HFF-Myc (cell line): ENCODE results near the gene COP1.

Source experiments
- DNase-seq: peaks from one replicate; pipeline ENCODE4 v3.0.0-alpha.2; 2011; ENCODE audit warnings: low read depth; ENCODE audit errors: extremely low read depth
- H3K4me3 ChIP-seq: replicated peaks from 2 replicates; pipeline ENCODE4 v1.5.1; 2011; ENCODE audit warnings: low read depth, mild to moderate bottlenecking, control low read depth, low read length
- CTCF ChIP-seq: IDR thresholded peaks from 2 replicates; pipeline ENCODE4 v1.5.1; 2012; ENCODE audit warnings: mild to moderate bottlenecking, low read depth, low read length, control low read depth; ENCODE audit errors: missing control alignments

The COP1 gene

GRCh38 chr1:176111835-176112234, 95.3 kb downstream of the COP1 start:
- no peak for TF ChIP-seq CTCF
- DNase-seq: no peak
- H3K4me3 ChIP-seq: no peak overlapping the region

- no peak overlapping the region for H3K4me3 ChIP-seq
- no peak for DNase-seq
- TF ChIP-seq CTCF: no peak
Measured at GRCh38 chr1:176110203-176110602, 96.9 kb downstream of the COP1 start.

- H3K4me3 ChIP-seq: no peak overlapping the region
- DNase-seq: no peak
- no peak for TF ChIP-seq CTCF
Measured at GRCh38 chr1:176102768-176103350, 104.2 kb downstream of the COP1 start.

- no peak for TF ChIP-seq CTCF
- no peak for DNase-seq
Measured at GRCh38 chr1:176101951-176102642, 105.0 kb downstream of the COP1 start.

GRCh38 chr1:176098560-176098959, 108.5 kb downstream of the COP1 start:
- no peak overlapping the region for H3K4me3 ChIP-seq
- no peak for TF ChIP-seq CTCF
- no peak for DNase-seq

More at GRCh38 chr1:176101951-176102642, 105.0 kb downstream of the COP1 start:
- H3K4me3 ChIP-seq: no peak overlapping the region

- DNase-seq: no peak
- no peak for TF ChIP-seq CTCF
- H3K4me3 ChIP-seq: no peak overlapping the region
Measured at GRCh38 chr1:176096015-176096414, 111.1 kb downstream of the COP1 start.
